Endothelial cell of umbilical vein (primary cell): ENCODE measurements around the gene RECK.

Source experiments
- EZH2 ChIP-seq: IDR thresholded peaks from 2 replicates; pipeline ENCODE4 v1.6.1; 2012; ENCODE audit warnings: borderline replicate concordance, low read depth, mild to moderate bottlenecking, moderate library complexity, low read length, inconsistent platforms; ENCODE audit not compliant: severe bottlenecking
- FOS ChIP-seq: IDR thresholded peaks from 2 replicates; pipeline ENCODE4 v1.6.1; 2011; ENCODE audit warnings: mild to moderate bottlenecking, low read length, moderate library complexity, borderline replicate concordance; ENCODE audit not compliant: insufficient read depth
- JUN ChIP-seq: IDR thresholded peaks from 2 replicates; pipeline ENCODE4 v1.6.1; 2011; ENCODE audit warnings: borderline replicate concordance, low read depth; ENCODE audit not compliant: insufficient read length, insufficient read depth
- MYC ChIP-seq: IDR thresholded peaks from one replicate; pipeline ENCODE4 v1.6.1; 2011; ENCODE audit warnings: mild to moderate bottlenecking, low read depth, low read length
- POLR2A ChIP-seq: IDR thresholded peaks from 2 replicates; pipeline ENCODE4 v1.6.1; 2012; ENCODE audit warnings: low read depth, mild to moderate bottlenecking, control low read depth, low read length
- POLR2AphosphoS5 ChIP-seq: IDR thresholded peaks from 2 replicates; pipeline ENCODE4 v1.6.1; 2012; ENCODE audit warnings: low read depth, mild to moderate bottlenecking, control low read depth, low read length, moderate library complexity; ENCODE audit not compliant: insufficient read depth
- TF ChIP-seq, protein P1 (sequence below), 2 donors: IDR thresholded peaks; 1 replicate in 1 of 2; 2 replicates in 1 of 2; pipeline ENCODE4 v1.5.1; 2011; ENCODE audit warnings: low read length in 2 of 2, mild to moderate bottlenecking in 2 of 2, moderate library complexity in 2 of 2, control low read depth in 1 of 2, inconsistent platforms in 1 of 2, low read depth in 1 of 2; ENCODE audit not compliant: insufficient read depth in 1 of 2; ENCODE audit errors: extremely low read depth in 1 of 2
- TF ChIP-seq, protein P2 (sequence below): IDR thresholded peaks from 2 replicates; pipeline ENCODE4 v1.6.1; 2011; ENCODE audit not compliant: insufficient read depth, insufficient read length

DNA sequence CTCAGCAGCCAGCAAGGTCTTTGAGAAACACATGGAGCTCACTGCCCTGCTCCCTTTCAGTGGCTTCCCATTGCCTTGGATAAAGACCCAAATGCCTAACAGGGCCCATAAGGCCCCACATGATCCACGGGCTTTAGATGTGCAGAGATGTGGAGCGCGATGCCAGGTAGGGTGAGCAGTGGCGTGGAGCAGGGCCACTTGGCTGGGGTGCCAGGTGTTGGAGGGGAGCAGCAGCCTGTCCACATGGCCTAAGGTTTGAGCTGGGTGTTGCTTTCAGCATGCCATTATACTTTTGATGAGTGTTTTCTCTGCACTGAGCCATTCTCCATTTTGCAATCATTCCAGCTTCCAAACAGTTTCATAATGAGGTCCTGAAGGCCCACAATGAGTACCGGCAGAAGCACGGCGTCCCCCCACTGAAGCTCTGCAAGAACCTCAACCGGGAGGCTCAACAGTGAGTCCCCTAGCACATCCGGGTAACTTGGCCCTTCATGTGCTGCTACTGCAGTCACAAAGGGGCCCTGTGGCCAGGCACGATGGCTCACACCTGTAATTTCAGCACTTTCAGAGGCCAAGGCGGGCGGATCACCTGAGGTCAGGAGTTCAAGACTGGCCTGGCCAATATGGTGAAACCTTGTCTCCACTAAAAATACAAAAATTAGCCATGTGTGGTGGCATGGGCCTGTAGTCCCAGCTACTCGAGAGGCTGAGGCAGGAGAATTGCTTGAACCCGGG, 110.9 kb downstream of the RECK start:
- TF ChIP-seq, protein P1, sequence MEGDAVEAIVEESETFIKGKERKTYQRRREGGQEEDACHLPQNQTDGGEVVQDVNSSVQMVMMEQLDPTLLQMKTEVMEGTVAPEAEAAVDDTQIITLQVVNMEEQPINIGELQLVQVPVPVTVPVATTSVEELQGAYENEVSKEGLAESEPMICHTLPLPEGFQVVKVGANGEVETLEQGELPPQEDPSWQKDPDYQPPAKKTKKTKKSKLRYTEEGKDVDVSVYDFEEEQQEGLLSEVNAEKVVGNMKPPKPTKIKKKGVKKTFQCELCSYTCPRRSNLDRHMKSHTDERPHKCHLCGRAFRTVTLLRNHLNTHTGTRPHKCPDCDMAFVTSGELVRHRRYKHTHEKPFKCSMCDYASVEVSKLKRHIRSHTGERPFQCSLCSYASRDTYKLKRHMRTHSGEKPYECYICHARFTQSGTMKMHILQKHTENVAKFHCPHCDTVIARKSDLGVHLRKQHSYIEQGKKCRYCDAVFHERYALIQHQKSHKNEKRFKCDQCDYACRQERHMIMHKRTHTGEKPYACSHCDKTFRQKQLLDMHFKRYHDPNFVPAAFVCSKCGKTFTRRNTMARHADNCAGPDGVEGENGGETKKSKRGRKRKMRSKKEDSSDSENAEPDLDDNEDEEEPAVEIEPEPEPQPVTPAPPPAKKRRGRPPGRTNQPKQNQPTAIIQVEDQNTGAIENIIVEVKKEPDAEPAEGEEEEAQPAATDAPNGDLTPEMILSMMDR (IDR thresholded peaks at IDR 0.05; ENCODE audit: extremely low read depth in 1 of 2, insufficient read depth in 1 of 2, low read depth in 1 of 2, low read length in 2 of 2) = no peak
- TF ChIP-seq POLR2A = no peak
- no peak for TF ChIP-seq JUN
- TF ChIP-seq, protein P2, sequence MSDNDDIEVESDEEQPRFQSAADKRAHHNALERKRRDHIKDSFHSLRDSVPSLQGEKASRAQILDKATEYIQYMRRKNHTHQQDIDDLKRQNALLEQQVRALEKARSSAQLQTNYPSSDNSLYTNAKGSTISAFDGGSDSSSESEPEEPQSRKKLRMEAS = no peak
- no peak for TF ChIP-seq POLR2AphosphoS5
- TF ChIP-seq EZH2 = no peak
- no peak for TF ChIP-seq FOS
- no peak for TF ChIP-seq MYC
